GM23338 (cell line): Measurements from ENCODE around the gene ESR1.

Experiments used
- EZH2 ChIP-seq: fragments of 200-600 bp; sonication (generic); IDR thresholded peaks from one replicate; pipeline ENCODE4 v1.8.0; 2017; ENCODE audit warnings: antibody characterized with exemption, mild to moderate bottlenecking, low read depth; ENCODE audit not compliant: unreplicated experiment
- EZH2phosphoT487 ChIP-seq: fragments of 200-600 bp; sonication (generic); IDR thresholded peaks from one replicate; pipeline ENCODE4 v1.8.1; 2018; ENCODE audit warnings: antibody characterized with exemption; ENCODE audit not compliant: unreplicated experiment
- REST ChIP-seq: IDR thresholded peaks from one replicate; pipeline ENCODE4 v1.6.1; 2018; ENCODE audit warnings: antibody characterized with exemption; ENCODE audit not compliant: unreplicated experiment
- TF ChIP-seq, protein P1 (sequence below), 2 experiments: fragments of 200-600 bp in 1 of 2; sonication (generic) in 1 of 2; conservative IDR thresholded peaks; 2 replicates each; pipeline versions ENCODE4 v1.5.1 to v1.6.1; 2016 to 2017; ENCODE audit warnings: antibody characterized with exemption in 2 of 2, low read depth in 2 of 2, mild to moderate bottlenecking in 2 of 2, moderate library complexity in 1 of 2

GRCh38 chr6:151901009-151901411, 93.5 kb downstream of the ESR1 start:
- TF ChIP-seq EZH2phosphoT487, result no peak
- TF ChIP-seq, protein P1, sequence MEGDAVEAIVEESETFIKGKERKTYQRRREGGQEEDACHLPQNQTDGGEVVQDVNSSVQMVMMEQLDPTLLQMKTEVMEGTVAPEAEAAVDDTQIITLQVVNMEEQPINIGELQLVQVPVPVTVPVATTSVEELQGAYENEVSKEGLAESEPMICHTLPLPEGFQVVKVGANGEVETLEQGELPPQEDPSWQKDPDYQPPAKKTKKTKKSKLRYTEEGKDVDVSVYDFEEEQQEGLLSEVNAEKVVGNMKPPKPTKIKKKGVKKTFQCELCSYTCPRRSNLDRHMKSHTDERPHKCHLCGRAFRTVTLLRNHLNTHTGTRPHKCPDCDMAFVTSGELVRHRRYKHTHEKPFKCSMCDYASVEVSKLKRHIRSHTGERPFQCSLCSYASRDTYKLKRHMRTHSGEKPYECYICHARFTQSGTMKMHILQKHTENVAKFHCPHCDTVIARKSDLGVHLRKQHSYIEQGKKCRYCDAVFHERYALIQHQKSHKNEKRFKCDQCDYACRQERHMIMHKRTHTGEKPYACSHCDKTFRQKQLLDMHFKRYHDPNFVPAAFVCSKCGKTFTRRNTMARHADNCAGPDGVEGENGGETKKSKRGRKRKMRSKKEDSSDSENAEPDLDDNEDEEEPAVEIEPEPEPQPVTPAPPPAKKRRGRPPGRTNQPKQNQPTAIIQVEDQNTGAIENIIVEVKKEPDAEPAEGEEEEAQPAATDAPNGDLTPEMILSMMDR (conservative IDR thresholded peaks at IDR 0.05; ENCODE audit: low read depth in 2 of 2), result no peak
- TF ChIP-seq REST, result no peak
- no peak for TF ChIP-seq EZH2
